CD4-positive, CD25-positive, alpha-beta regulatory T cell (primary cell): ENCODE data around the gene PTTG1IP. TPM values are rescaled to one million over a fixed set of nuclear protein-coding genes. Genes with fewer than 3 reads are reported as not detected.

Experiments used
- ATAC-seq, 2 donors: fragments of 150-1000 bp; cut with Tn5 transposase; one replicate each; pipeline ENCODE4 v1.10.0; 2021; ENCODE audit warnings: low read depth in 2 of 2, moderate number of reproducible peaks in 2 of 2, moderate library complexity in 1 of 2
- DNase-seq, 3 donors: peaks; one replicate each; pipeline versions ENCODE4 v3.0.0 to v3.0.0-alpha.2; 2012 to 2022; ENCODE audit warnings: mixed read lengths in 1 of 3
- H3K27ac ChIP-seq: one replicate; pipeline ENCODE4 v1.7.0; 2013; ENCODE audit warnings: mild to moderate bottlenecking, low read length; ENCODE audit not compliant: insufficient read depth, poor library complexity, severe bottlenecking
- H3K27me3 ChIP-seq: one replicate; pipeline ENCODE4 v1.7.0; 2013; ENCODE audit warnings: low read length; ENCODE audit not compliant: control insufficient read depth, insufficient read depth
- H3K36me3 ChIP-seq: one replicate; pipeline ENCODE4 v1.7.0; 2013; ENCODE audit warnings: mild to moderate bottlenecking, low read length, moderate library complexity; ENCODE audit not compliant: control insufficient read depth, insufficient read depth
- H3K4me1 ChIP-seq: 2 replicates; pipeline ENCODE4 v1.7.0; 2013; ENCODE audit warnings: mild to moderate bottlenecking, low read length; ENCODE audit not compliant: insufficient read depth, control insufficient read depth, poor library complexity, severe bottlenecking
- H3K4me3 ChIP-seq: one replicate; pipeline ENCODE4 v1.7.0; 2013; ENCODE audit warnings: low read depth, mild to moderate bottlenecking, low read length, moderate library complexity
- H3K9me3 ChIP-seq, 2 experiments: 1 replicate in 1 of 2; 2 replicates in 1 of 2; pipeline ENCODE4 v1.7.0; 2013; ENCODE audit warnings: low read length in 2 of 2, mild to moderate bottlenecking in 1 of 2, moderate library complexity in 1 of 2; ENCODE audit not compliant: control insufficient read depth in 2 of 2
- H3K27ac Mint-ChIP-seq, 3 donors: one replicate each; pipeline ENCODE4 v1.8.0; 2020 to 2022; ENCODE audit warnings: mild to moderate bottlenecking in 3 of 3, mixed read lengths in 3 of 3, moderate library complexity in 2 of 3
- H3K27me3 Mint-ChIP-seq: one replicate; pipeline ENCODE4 v1.8.0; 2022; ENCODE audit warnings: mild to moderate bottlenecking, mixed read lengths
- H3K36me3 Mint-ChIP-seq: one replicate; pipeline ENCODE4 v1.8.0; 2020; ENCODE audit warnings: mixed read lengths
- H3K4me1 Mint-ChIP-seq, 4 donors: one replicate each; pipeline ENCODE4 v1.8.0; 2020 to 2022; ENCODE audit warnings: mixed read lengths in 4 of 4, mild to moderate bottlenecking in 1 of 4
- H3K4me3 Mint-ChIP-seq, 4 donors: one replicate each; pipeline ENCODE4 v1.8.0; 2020 to 2022; ENCODE audit warnings: mild to moderate bottlenecking in 4 of 4, mixed read lengths in 4 of 4, moderate library complexity in 3 of 4
- H3K9me3 Mint-ChIP-seq, 7 donors: one replicate each; pipeline ENCODE4 v1.8.0; 2020 to 2022; ENCODE audit warnings: mixed read lengths in 7 of 7, mild to moderate bottlenecking in 3 of 7, moderate library complexity in 2 of 7
- polyA plus RNA-seq, 4 donors: library from polyadenylated mRNA; unstranded; fragments of 300-500 nt; fragmentation: Illumina TruSeq; gene quantifications; one replicate each; pipeline ENCODE4 v1.2.3, GENCODE V29; 2021
- total RNA-seq: library from RNA; stranded (reverse); gene quantifications from one replicate; pipeline ENCODE4 v1.2.3, GENCODE V29; 2022

Gene PTTG1IP
- total and polyA plus RNA-seq, 5 donors from 2014 or later = 78.5 to 100 (median 95.6) TPM

DNA sequence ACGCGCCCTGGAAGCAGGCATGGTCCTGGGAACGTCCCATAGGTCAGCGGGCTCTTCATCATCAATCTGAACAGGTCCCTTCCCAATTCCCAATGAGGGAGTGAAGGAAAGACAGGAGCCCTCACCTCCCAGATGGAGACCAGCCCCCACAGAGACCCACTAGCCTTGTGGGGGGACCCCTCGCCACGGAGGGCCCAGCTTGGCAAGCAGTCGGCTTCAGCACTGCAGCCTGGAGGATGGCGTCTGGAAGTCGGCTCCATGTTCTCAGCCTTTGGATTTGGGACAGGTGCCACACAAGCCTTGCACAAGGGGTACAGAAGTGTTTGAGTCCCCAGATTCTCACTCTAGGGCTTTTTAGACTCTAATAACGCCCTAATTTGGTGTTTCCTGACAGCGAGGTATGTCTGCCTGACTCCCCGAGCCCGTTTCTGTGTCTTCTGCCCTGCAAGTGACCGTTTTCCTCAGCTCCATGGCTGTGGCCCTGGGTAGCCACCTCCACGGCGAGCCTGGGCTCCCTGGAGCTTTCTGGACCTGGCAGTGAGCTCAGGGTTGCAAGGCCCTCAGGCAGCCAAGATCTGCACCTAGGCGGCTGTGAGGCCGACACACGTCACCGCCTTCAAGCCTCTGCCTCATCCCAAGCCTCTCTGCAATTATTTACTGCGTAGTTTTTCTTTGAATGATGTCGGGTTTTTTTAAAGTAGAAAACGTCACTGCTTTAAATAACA lies 30.6 kb downstream of the PTTG1IP start:
- Histone ChIP-seq H3K36me3 (no peaks in the 10 kb centered on the region), H3K27me3 (no peaks in the 10 kb centered on the region), H3K4me3 (no peak overlapping the region), H3K4me1 (peaks cover 18% of the 10 kb centered on the region), H3K27ac (no peak overlapping the region), H3K9me3 (no peaks in the 10 kb centered on the region)
- Mint-ChIP-seq H3K27ac (no peak overlapping the region), H3K4me1 (peaks cover 0 to 15% (median 9%) of the 10 kb centered on the region in 4 donors), H3K9me3 (no peaks in the 10 kb centered on the region), H3K27me3 (peaks cover 18% of the 10 kb centered on the region), H3K4me3 (no peak overlapping the region), H3K36me3 (no peaks in the 10 kb centered on the region)
- ATAC-seq (no peak), DNase-seq (no peak)

DNA sequence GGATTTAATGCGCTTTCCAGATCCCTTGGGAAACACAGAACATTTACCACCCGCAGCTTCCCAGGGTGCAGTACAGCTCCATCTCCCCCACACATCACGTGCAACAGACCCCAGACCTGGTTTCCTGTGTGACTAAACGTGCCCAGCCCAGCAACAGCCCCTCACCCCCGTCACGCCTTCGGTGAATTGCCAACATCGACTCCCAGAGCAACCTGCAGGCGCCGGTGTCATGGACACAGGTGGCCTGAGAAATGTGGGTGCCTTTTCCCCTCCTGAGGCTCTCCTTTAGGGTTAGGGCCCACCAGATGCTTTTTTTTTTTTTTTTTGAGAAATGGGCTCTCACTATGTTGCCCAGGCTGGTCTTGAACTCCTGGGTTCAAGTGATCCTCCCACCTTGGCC lies 31.4 kb downstream of the PTTG1IP start:
- Mint-ChIP-seq H3K27me3 (peaks cover 18% of the 10 kb centered on the region), H3K4me1 (peaks cover 0 to 13% (median 9%) of the 10 kb centered on the region in 4 donors), H3K36me3 (no peaks in the 10 kb centered on the region), H3K27ac (no peak overlapping the region), H3K4me3 (no peak overlapping the region), H3K9me3 (no peaks in the 10 kb centered on the region)
- Histone ChIP-seq H3K27ac (no peak overlapping the region), H3K27me3 (no peaks in the 10 kb centered on the region), H3K36me3 (no peaks in the 10 kb centered on the region), H3K4me1 (peaks cover 18% of the 10 kb centered on the region), H3K4me3 (no peak overlapping the region), H3K9me3 (no peaks in the 10 kb centered on the region)
- DNase-seq (no peak), ATAC-seq (no peak)

DNA sequence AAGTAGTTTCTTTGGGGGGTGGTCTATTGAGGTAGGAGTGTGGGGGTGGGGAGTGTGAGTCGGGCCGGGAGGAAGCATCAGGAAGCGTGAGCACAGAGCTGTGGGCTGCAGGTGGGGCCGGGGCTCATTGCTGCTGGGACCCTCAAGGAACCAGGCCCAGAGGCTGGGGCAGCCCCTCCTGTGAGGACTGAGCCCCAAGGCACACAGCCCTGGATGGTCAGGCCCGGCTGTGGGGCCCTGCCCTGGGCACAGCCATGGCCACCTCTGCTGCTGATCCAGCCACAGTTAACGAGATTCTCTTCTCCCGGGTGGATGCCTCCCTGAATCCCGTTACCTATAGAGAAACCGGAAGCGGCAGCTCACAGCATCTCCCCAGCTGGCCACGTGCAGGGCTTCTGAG lies 32.7 kb downstream of the PTTG1IP start:
- Histone ChIP-seq H3K36me3 (no peaks in the 10 kb centered on the region), H3K4me1 (peaks cover 7% of the 10 kb centered on the region), H3K9me3 (no peaks in the 10 kb centered on the region), H3K4me3 (no peak overlapping the region), H3K27ac (no peak overlapping the region), H3K27me3 (no peaks in the 10 kb centered on the region)
- Mint-ChIP-seq H3K4me3 (no peak overlapping the region), H3K27me3 (peaks cover 13% of the 10 kb centered on the region), H3K36me3 (no peaks in the 10 kb centered on the region), H3K4me1 (peaks cover 0 to 5% (median 2%) of the 10 kb centered on the region in 4 donors), H3K27ac (no peak overlapping the region), H3K9me3 (no peaks in the 10 kb centered on the region)
- no peak for ATAC-seq
- DNase-seq = no peak

DNA sequence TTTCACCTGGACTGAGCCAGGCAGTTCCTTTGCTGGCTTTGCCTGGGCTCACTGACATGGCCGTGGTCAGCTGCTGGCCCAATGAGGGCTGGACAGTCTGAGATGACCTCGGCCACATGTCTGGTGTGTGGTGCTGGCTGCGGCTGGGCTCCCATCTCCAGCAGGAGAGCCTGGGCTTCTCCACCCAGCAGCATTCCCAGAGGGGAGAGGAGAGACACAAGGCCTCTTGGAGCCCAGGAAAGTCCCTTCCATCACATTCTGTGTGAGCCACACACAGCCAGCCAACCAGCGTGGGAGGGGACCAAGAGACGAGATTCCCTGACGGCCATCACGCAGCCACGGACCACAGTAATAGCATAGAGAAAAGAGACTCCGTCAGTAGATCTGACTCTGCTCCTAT lies 34.5 kb downstream of the PTTG1IP start:
- H3K9me3 Mint-ChIP-seq = no peaks in the 10 kb centered on the region
- no peak overlapping the region for H3K4me3 Mint-ChIP-seq
- no peaks in the 10 kb centered on the region for H3K36me3 Mint-ChIP-seq
- H3K4me1 Mint-ChIP-seq = peaks cover 0 to 4% (median 0%) of the 10 kb centered on the region in 4 donors
- DNase-seq (no peak), ATAC-seq (no peak)
- H3K36me3 ChIP-seq = no peaks in the 10 kb centered on the region
- no peaks in the 10 kb centered on the region for H3K9me3 ChIP-seq
- H3K4me1 ChIP-seq = no peaks in the 10 kb centered on the region
- no peak overlapping the region for H3K27ac ChIP-seq
- H3K4me3 ChIP-seq = no peak overlapping the region
- no peaks in the 10 kb centered on the region for H3K27me3 ChIP-seq
- H3K27me3 Mint-ChIP-seq = peaks cover 4% of the 10 kb centered on the region
- H3K27ac Mint-ChIP-seq = no peak overlapping the region

DNA sequence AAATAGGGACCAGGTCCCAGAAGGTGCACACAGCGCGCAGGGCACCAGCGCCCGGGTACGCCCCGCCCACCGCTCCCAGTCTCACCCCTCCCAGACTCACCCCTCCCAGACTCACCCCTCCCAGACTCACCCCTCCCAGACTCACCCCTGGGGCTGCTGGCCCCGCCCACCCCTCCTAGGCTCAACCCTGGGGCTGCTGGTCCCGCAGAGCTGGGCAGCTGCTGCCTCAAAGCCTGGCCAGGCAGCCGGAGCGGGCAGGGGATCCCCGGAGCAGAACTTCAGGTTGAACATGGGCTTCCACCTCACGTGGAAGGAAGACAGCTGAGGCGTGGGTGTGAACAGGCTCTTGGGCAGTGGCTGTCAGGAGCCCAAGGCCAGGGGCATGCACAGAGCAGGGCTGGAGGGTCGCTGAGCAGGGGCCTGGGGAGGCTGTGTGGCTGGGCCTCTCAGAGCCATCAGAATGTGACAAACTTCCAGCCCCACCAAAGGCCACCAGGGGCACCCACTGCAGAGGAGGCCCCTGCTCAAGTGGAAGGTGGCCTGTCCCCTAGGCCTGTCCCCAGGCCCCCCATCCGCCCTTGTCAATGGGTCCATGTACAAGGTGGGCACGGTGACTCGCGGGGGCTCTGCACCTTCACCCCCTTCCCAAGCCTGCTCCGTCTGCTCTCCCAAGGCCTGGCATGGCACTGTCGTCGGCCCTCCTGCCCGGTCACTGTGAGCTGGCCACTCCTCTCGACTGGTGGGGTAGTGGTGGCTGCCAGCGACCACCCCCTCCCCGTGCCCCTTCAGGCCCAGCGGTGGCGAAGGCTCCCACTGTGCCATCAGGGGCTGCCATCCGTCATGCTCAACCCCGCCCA lies 35.2 kb downstream of the PTTG1IP start:
- Mint-ChIP-seq H3K4me1 (peaks cover 0 to 4% (median 0%) of the 10 kb centered on the region in 4 donors), H3K4me3 (no peak overlapping the region), H3K27me3 (peaks cover 4% of the 10 kb centered on the region), H3K36me3 (no peaks in the 10 kb centered on the region), H3K27ac (no peak overlapping the region), H3K9me3 (no peaks in the 10 kb centered on the region)
- ATAC-seq (no peak), DNase-seq (no peak)
- no peak overlapping the region for H3K27ac ChIP-seq
- H3K9me3 ChIP-seq = no peaks in the 10 kb centered on the region
- H3K36me3 ChIP-seq = no peaks in the 10 kb centered on the region
- H3K27me3 ChIP-seq = no peaks in the 10 kb centered on the region
- H3K4me1 ChIP-seq = no peaks in the 10 kb centered on the region
- H3K4me3 ChIP-seq = no peak overlapping the region

DNA sequence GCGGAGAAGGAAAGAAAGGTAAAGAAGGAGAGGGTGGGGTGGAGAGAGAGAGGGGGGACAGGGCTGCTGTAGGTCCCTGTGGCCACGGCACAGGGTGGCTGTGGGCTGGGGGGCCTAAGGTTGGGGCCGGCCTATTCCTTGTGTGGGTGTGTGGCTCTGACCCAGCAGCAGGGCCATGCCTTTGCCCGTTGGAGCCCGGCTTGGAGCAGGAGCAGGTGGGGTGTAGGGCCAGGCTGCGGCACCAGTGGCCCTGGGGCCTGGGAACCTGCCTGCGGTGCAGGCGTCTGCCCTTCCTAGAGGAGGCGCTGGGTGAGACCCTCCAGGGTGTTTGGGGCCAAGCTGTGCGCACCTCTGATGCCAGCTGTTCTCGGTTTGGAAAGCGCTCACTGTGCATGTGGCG lies 36.0 kb downstream of the PTTG1IP start:
- peaks cover 0 to 4% (median 0%) of the 10 kb centered on the region in 4 donors for H3K4me1 Mint-ChIP-seq
- H3K27ac Mint-ChIP-seq = no peak overlapping the region
- H3K4me1 ChIP-seq = no peaks in the 10 kb centered on the region
- ATAC-seq (no peak), DNase-seq (no peak)
- H3K4me3 Mint-ChIP-seq = no peak overlapping the region
- no peaks in the 10 kb centered on the region for H3K36me3 ChIP-seq
- no peaks in the 10 kb centered on the region for H3K27me3 Mint-ChIP-seq
- no peaks in the 10 kb centered on the region for H3K36me3 Mint-ChIP-seq
- no peaks in the 10 kb centered on the region for H3K27me3 ChIP-seq
- no peak overlapping the region for H3K4me3 ChIP-seq
- H3K27ac ChIP-seq = no peak overlapping the region
- H3K9me3 ChIP-seq = no peaks in the 10 kb centered on the region
- no peaks in the 10 kb centered on the region for H3K9me3 Mint-ChIP-seq

DNA sequence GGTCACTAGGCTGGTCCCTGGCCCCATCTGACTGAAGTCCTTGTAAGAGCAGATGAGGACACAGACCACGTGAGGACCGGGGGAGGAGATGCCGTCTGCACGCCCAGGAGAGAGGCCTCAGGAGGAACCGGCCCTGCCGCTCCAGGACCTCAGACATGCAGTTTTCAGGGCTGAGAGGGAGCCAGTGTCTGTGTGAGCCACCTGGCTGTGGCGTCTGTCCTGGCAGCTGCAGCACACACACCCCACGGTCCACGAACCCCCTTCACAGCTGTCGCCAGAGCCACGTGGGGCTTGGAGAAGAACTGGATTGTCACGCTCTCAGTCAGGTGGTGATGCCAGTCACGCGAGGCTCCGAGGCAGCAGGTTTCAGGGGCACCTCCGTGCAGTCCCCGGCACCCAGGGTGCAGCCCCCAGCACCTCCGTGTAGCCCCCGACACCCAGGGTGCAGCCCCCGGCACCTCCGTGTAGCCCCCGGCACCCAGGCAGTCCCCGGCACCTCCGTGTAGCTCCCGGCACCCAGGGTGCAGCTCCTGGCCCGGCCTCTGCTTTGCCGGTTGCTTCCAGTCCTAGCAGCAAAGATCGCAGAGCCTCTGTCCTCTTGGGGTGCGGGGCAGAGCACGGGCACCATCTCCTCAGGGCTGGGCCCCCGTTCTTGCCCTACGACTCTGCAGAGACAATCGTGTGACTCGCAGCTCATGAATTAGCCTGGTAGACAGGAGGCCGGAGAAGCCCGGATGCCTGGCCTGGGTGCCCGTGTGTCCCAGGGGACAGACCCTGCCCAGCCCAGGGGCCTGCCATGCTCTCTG lies 36.6 kb downstream of the PTTG1IP start:
- H3K36me3 Mint-ChIP-seq = no peaks in the 10 kb centered on the region
- H3K4me3 Mint-ChIP-seq = no peak overlapping the region
- H3K27me3 Mint-ChIP-seq = no peaks in the 10 kb centered on the region
- no peaks in the 10 kb centered on the region for H3K9me3 ChIP-seq
- no peaks in the 10 kb centered on the region for H3K27me3 ChIP-seq
- H3K4me1 Mint-ChIP-seq = peaks cover 0 to 4% (median 0%) of the 10 kb centered on the region in 4 donors
- no peaks in the 10 kb centered on the region for H3K9me3 Mint-ChIP-seq
- no peaks in the 10 kb centered on the region for H3K4me1 ChIP-seq
- ATAC-seq (no peak), DNase-seq (no peak)
- H3K27ac ChIP-seq = no peak overlapping the region
- H3K4me3 ChIP-seq = no peak overlapping the region
- H3K36me3 ChIP-seq = no peaks in the 10 kb centered on the region
- no peak overlapping the region for H3K27ac Mint-ChIP-seq
